H1 (cell line): ENCODE measurements around the gene TBL1Y. TPM values are rescaled to one million over a fixed set of nuclear protein-coding genes. Genes with fewer than 3 reads are reported as not detected.

ENCODE experiments used
- CEBPB ChIP-seq: IDR thresholded peaks from 2 replicates; pipeline ENCODE4 v1.6.1; 2012; ENCODE audit warnings: low read depth, low read length
- KDM1A ChIP-seq: fragments of 200-600, 300-600 bp; sonication (generic); IDR thresholded peaks from 2 replicates; pipeline ENCODE4 v1.7.1; 2016; ENCODE audit warnings: mild to moderate bottlenecking, low read length, borderline replicate concordance
- NANOG ChIP-seq: IDR thresholded peaks from 2 replicates; pipeline ENCODE4 v1.6.1; 2011; ENCODE audit warnings: low read length, low read depth, mild to moderate bottlenecking, inconsistent platforms; ENCODE audit not compliant: insufficient read depth, poor library complexity, severe bottlenecking
- RBBP5 ChIP-seq: IDR thresholded peaks from 2 replicates; pipeline ENCODE4 v1.7.1; 2012; ENCODE audit warnings: low read depth, mild to moderate bottlenecking, inconsistent platforms, low read length, moderate library complexity, borderline replicate concordance
- SIN3A ChIP-seq, 2 experiments: IDR thresholded peaks in 1 of 2; conservative IDR thresholded peaks in 1 of 2; 2 replicates each; pipeline ENCODE4 v1.6.1; 2011 to 2012; ENCODE audit warnings: low read length in 2 of 2, improper control_type of control experiment in 1 of 2, low read depth in 1 of 2, mild to moderate bottlenecking in 1 of 2
- polyA plus RNA-seq, 7 experiments: library from polyadenylated mRNA; depleted of rRNA in 3 of 7; stranded (reverse) in 5 of 7; unstranded in 2 of 7; fragments of >200 nt in 5 of 7; fragments of 200-250 nt in 2 of 7; gene quantifications; 1 replicate in 5 of 7; 2 replicates in 1 of 7; 4 replicates in 1 of 7; pipeline versions ENCODE4 v1.2.1 to v1.2.3, GENCODE V29; 2011 to 2013; ENCODE audit warnings: missing spikeins in 2 of 7, mixed read lengths in 2 of 7
- total RNA-seq: library from RNA; stranded (reverse); fragmentation: NEBNext Ultra II Directional; extraction: Animal tissue kit (Norgen Biotek cat#: 25700); gene quantifications from 2 replicates; pipeline ENCODE4 v1.2.1, GENCODE V29; 2021

Gene TBL1Y
- total and polyA plus RNA-seq, 2 of the 8 experiments (the other 6 are each of a cell fraction or from before 2014, with no cell fraction given), result 2.5 to 4.2 TPM

GRCh38 chrY:6910372-6911252 is at the start of gene TBL1Y (continued):
- TF ChIP-seq SIN3A (conservative IDR thresholded peaks at IDR 0.05 in 1 of 2, IDR thresholded peaks at IDR 0.05 in 1 of 2; ENCODE audit: low read depth in 1 of 2, low read length in 2 of 2), result 0 out of 4 replicates have a peak, but pooled peaks of 1 of the 2 experiments have one; percentile 38
- TF ChIP-seq RBBP5, result peak; percentile 64; the same call in 1 of the 2 replicates
- TF ChIP-seq CEBPB, result no peak
- TF ChIP-seq NANOG, result no peak
- TF ChIP-seq KDM1A, result no peak
